PC-9 (cell line): ENCODE data around the gene BRWD1.

ENCODE experiments used
- EZH2 ChIP-seq: fragments of 200-600 bp; sonication (generic); IDR thresholded peaks from 2 replicates; pipeline ENCODE4 v1.8.0; 2017; ENCODE audit warnings: antibody characterized with exemption, low read depth
- TF ChIP-seq, protein P1 (sequence below): fragments of 200-600 bp; sonication (generic); conservative IDR thresholded peaks from 2 replicates; pipeline ENCODE4 v1.6.1; 2017; ENCODE audit warnings: mixed run types, antibody characterized with exemption, mild to moderate bottlenecking, moderate library complexity

DNA sequence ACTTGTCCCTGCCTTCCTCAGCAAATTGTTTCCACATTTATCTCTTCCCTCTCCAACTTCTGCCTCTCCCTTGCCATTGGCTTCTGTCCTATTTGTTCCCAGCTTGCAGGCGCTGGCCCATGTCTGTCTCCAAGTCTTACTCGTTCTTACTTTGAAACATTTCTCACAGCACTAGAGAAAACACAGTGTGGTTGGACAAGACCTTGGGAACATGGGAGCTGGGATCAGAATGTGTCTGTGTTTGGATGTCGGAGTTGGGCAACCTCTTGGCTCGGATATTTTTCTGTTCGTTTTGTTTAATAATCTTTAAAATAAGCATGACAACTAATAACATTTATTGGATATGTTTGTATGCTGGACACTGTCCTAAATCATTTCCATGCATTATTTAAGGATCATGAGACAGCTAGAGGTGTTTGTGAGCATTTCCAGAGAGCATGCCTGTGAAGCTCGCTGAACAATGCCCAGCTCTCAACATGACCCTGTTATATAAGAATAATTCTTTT, 5.9 kb upstream of the BRWD1 start:
- TF ChIP-seq EZH2 = no peak
- TF ChIP-seq, protein P1, sequence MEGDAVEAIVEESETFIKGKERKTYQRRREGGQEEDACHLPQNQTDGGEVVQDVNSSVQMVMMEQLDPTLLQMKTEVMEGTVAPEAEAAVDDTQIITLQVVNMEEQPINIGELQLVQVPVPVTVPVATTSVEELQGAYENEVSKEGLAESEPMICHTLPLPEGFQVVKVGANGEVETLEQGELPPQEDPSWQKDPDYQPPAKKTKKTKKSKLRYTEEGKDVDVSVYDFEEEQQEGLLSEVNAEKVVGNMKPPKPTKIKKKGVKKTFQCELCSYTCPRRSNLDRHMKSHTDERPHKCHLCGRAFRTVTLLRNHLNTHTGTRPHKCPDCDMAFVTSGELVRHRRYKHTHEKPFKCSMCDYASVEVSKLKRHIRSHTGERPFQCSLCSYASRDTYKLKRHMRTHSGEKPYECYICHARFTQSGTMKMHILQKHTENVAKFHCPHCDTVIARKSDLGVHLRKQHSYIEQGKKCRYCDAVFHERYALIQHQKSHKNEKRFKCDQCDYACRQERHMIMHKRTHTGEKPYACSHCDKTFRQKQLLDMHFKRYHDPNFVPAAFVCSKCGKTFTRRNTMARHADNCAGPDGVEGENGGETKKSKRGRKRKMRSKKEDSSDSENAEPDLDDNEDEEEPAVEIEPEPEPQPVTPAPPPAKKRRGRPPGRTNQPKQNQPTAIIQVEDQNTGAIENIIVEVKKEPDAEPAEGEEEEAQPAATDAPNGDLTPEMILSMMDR = no peak
